GM23338 (cell line): ENCODE results near the gene DPH1. TPM values are rescaled to one million over a fixed set of nuclear protein-coding genes. Genes with fewer than 3 reads are reported as not detected.

Experiments
- ATAC-seq: fragments of 200-7000 bp; cut with Tn5 transposase; 3 replicates; pipeline ENCODE4 v1.9.1; 2020
- DNase-seq: peaks from one replicate; pipeline ENCODE4 v3.0.0-alpha.2; 2015; ENCODE audit warnings: low spot score
- H2AFZ ChIP-seq: fragments of 200-600 bp; sonication (generic); 2 replicates; pipeline ENCODE4 v1.8.0; 2016; ENCODE audit warnings: antibody characterized with exemption, mild to moderate bottlenecking, moderate library complexity
- H3F3A ChIP-seq: fragments of 200-600 bp; sonication (generic); replicated peaks from 2 replicates; pipeline ENCODE4 v1.8.0; 2017; ENCODE audit warnings: antibody characterized with exemption, mixed run types, low read depth
- H3K27ac ChIP-seq: fragments of 200-600 bp; sonication (generic); 2 replicates; pipeline ENCODE4 v1.6.1; 2016; ENCODE audit warnings: low read depth
- H3K27me3 ChIP-seq: fragments of 200-600 bp; sonication (generic); 2 replicates; pipeline ENCODE4 v1.8.0; 2016; ENCODE audit warnings: mild to moderate bottlenecking, mixed run types, moderate library complexity; ENCODE audit not compliant: insufficient read depth
- H3K36me3 ChIP-seq: fragments of 200-600 bp; sonication (generic); 2 replicates; pipeline ENCODE4 v1.8.0; 2016; ENCODE audit warnings: mild to moderate bottlenecking; ENCODE audit not compliant: insufficient read depth
- H3K4me1 ChIP-seq: fragments of 200-600 bp; sonication (generic); 2 replicates; pipeline ENCODE4 v1.8.0; 2016; ENCODE audit warnings: mild to moderate bottlenecking, moderate library complexity; ENCODE audit not compliant: insufficient read depth
- H3K4me2 ChIP-seq: fragments of 200-600 bp; sonication (generic); 2 replicates; pipeline ENCODE4 v1.7.1; 2017; ENCODE audit warnings: mixed run types
- H3K4me3 ChIP-seq: fragments of 200-600 bp; sonication (generic); 2 replicates; pipeline ENCODE4 v1.6.1; 2016; ENCODE audit warnings: mixed run types
- H3K79me2 ChIP-seq: fragments of 200-600 bp; sonication (generic); replicated peaks from 2 replicates; pipeline ENCODE4 v1.8.0; 2017; ENCODE audit warnings: mild to moderate bottlenecking; ENCODE audit not compliant: insufficient read depth
- H3K9me2 ChIP-seq: fragments of 200-600 bp; sonication (generic); 2 replicates; pipeline ENCODE4 v1.8.0; 2017; ENCODE audit not compliant: insufficient read depth
- H4K20me1 ChIP-seq: fragments of 200-600 bp; sonication (generic); replicated peaks from 2 replicates; pipeline ENCODE4 v1.8.0; 2017; ENCODE audit warnings: mild to moderate bottlenecking; ENCODE audit not compliant: insufficient read depth
- H3K27ac Mint-ChIP-seq: 2 replicates; pipeline ENCODE4 v1.8.0; 2020; ENCODE audit warnings: inconsistent platforms, mild to moderate bottlenecking, moderate library complexity, mixed read lengths
- H3K27me3 Mint-ChIP-seq: 3 replicates; pipeline ENCODE4 v1.8.0; 2022; ENCODE audit warnings: low read depth, mild to moderate bottlenecking, moderate library complexity, mixed read lengths, inconsistent platforms; ENCODE audit not compliant: insufficient read depth, poor library complexity
- H3K36me3 Mint-ChIP-seq: 3 replicates; pipeline ENCODE4 v1.8.0; 2021; ENCODE audit warnings: low read depth, mild to moderate bottlenecking, inconsistent platforms, moderate library complexity, mixed read lengths
- H3K4me1 Mint-ChIP-seq: 3 replicates; pipeline ENCODE4 v1.8.0; 2020; ENCODE audit warnings: mild to moderate bottlenecking, inconsistent platforms, mixed read lengths
- H3K4me3 Mint-ChIP-seq: 3 replicates; pipeline ENCODE4 v1.8.0; 2021; ENCODE audit warnings: moderate library complexity, mild to moderate bottlenecking, inconsistent platforms, mixed read lengths
- H3K9me3 Mint-ChIP-seq: 3 replicates; pipeline ENCODE4 v1.8.0; 2020; ENCODE audit warnings: moderate library complexity, mild to moderate bottlenecking, inconsistent platforms, mixed read lengths
- CREB1 ChIP-seq: fragments of 250-450 bp; sonication (Bioruptor Pico); IDR thresholded peaks from 2 replicates; pipeline ENCODE4 v1.5.0; 2020; ENCODE audit warnings: low read depth, mild to moderate bottlenecking, moderate library complexity
- CTCF ChIP-seq, 2 experiments: fragments of 200-600 bp in 1 of 2; sonication (generic) in 1 of 2; conservative IDR thresholded peaks; 2 replicates each; pipeline versions ENCODE4 v1.5.1 to v1.6.1; 2016 to 2017; ENCODE audit warnings: antibody characterized with exemption in 2 of 2, low read depth in 2 of 2, mild to moderate bottlenecking in 2 of 2, moderate library complexity in 1 of 2
- EZH2phosphoT487 ChIP-seq: fragments of 200-600 bp; sonication (generic); IDR thresholded peaks from one replicate; pipeline ENCODE4 v1.8.1; 2018; ENCODE audit warnings: antibody characterized with exemption; ENCODE audit not compliant: unreplicated experiment
- JUNB ChIP-seq: IDR thresholded peaks from one replicate; pipeline ENCODE4 v1.6.1; 2016; ENCODE audit warnings: antibody characterized with exemption; ENCODE audit not compliant: unreplicated experiment
- NANOG ChIP-seq: IDR thresholded peaks from 2 replicates; pipeline ENCODE4 v1.6.1; 2016; ENCODE audit warnings: antibody characterized with exemption, borderline replicate concordance
- STAT1 ChIP-seq: IDR thresholded peaks from one replicate; pipeline ENCODE4 v1.6.1; 2016; ENCODE audit warnings: antibody characterized with exemption; ENCODE audit not compliant: unreplicated experiment
- ZNF114 ChIP-seq: fragments of 250-450 bp; sonication (Bioruptor Pico); IDR thresholded peaks from 2 replicates; pipeline ENCODE4 v1.5.0; 2020; ENCODE audit warnings: mild to moderate bottlenecking, moderate library complexity
- ZNF331 ChIP-seq: fragments of 250-450 bp; sonication (Bioruptor Pico); IDR thresholded peaks from 2 replicates; pipeline ENCODE4 v1.5.0; 2020; ENCODE audit warnings: low read depth, mild to moderate bottlenecking, moderate library complexity
- polyA plus RNA-seq: library from polyadenylated mRNA; unstranded; fragments of >200 nt; fragmentation: Nextera tagmentation; extraction: Ambion mirVana; gene quantifications from 2 replicates; pipeline ENCODE4 v1.2.1, GENCODE V29; 2016
- total RNA-seq: library from RNA; depleted of rRNA; stranded (reverse); fragments of >200 nt; shearing (Covaris generic); gene quantifications from 2 replicates; pipeline ENCODE4 v1.2.3, GENCODE V29; 2014
- TF ChIP-seq, protein P1 (sequence below): IDR thresholded peaks from one replicate; pipeline ENCODE4 v1.6.1; 2018; ENCODE audit warnings: antibody characterized with exemption; ENCODE audit not compliant: unreplicated experiment

The DPH1 gene
- total and polyA plus RNA-seq, 2 experiments from 2014 or later: 11.8 to 28.2 TPM

GRCh38 chr17:2084766-2085647 lies 55.1 kb downstream of the DPH1 start (continued):
- TF ChIP-seq, protein P1, sequence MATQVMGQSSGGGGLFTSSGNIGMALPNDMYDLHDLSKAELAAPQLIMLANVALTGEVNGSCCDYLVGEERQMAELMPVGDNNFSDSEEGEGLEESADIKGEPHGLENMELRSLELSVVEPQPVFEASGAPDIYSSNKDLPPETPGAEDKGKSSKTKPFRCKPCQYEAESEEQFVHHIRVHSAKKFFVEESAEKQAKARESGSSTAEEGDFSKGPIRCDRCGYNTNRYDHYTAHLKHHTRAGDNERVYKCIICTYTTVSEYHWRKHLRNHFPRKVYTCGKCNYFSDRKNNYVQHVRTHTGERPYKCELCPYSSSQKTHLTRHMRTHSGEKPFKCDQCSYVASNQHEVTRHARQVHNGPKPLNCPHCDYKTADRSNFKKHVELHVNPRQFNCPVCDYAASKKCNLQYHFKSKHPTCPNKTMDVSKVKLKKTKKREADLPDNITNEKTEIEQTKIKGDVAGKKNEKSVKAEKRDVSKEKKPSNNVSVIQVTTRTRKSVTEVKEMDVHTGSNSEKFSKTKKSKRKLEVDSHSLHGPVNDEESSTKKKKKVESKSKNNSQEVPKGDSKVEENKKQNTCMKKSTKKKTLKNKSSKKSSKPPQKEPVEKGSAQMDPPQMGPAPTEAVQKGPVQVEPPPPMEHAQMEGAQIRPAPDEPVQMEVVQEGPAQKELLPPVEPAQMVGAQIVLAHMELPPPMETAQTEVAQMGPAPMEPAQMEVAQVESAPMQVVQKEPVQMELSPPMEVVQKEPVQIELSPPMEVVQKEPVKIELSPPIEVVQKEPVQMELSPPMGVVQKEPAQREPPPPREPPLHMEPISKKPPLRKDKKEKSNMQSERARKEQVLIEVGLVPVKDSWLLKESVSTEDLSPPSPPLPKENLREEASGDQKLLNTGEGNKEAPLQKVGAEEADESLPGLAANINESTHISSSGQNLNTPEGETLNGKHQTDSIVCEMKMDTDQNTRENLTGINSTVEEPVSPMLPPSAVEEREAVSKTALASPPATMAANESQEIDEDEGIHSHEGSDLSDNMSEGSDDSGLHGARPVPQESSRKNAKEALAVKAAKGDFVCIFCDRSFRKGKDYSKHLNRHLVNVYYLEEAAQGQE: no peak
- TF ChIP-seq ZNF331 (CRISPR knock-in tag) (no peak), EZH2phosphoT487 (no peak), ZNF114 (no peak)

- Histone ChIP-seq H2AFZ (no peak overlapping the region), H3K9me2 (no peaks in the 10 kb centered on the region), H3K27ac (no peak overlapping the region), H3K4me3 (no peak overlapping the region), H3K27me3 (no peaks in the 10 kb centered on the region), H3K79me2 (no peaks in the 10 kb centered on the region), H3K36me3 (no peaks in the 10 kb centered on the region), H3K4me2 (no peak overlapping the region), H3F3A (no peaks in the 10 kb centered on the region), H3K4me1 (peaks cover 12% of the 10 kb centered on the region), H4K20me1 (no peaks in the 10 kb centered on the region)
- Mint-ChIP-seq H3K36me3 (no peaks in the 10 kb centered on the region; the same call in 2 of the 3 replicates), H3K27ac (no peak overlapping the region), H3K4me1 (peaks cover 31% of the 10 kb centered on the region), H3K9me3 (no peaks in the 10 kb centered on the region), H3K27me3 (peaks cover 6% of the 10 kb centered on the region), H3K4me3 (no peak overlapping the region)
- ATAC-seq (no peak), DNase-seq (no peak)
- no peak for TF ChIP-seq CREB1
- no peak for TF ChIP-seq ZNF331 (CRISPR knock-in tag)
- TF ChIP-seq STAT1: no peak
- no peak for TF ChIP-seq ZNF114
- no peak for TF ChIP-seq EZH2phosphoT487
- no peak for TF ChIP-seq CTCF (conservative IDR thresholded peaks at IDR 0.05; ENCODE audit: low read depth in 2 of 2)
- TF ChIP-seq NANOG: no peak
- TF ChIP-seq, protein P1: no peak
- no peak for TF ChIP-seq JUNB
Measured at GRCh38 chr17:2085648-2085949, 55.6 kb downstream of the DPH1 start.
